Astrocyte (in vitro differentiated cells and primary cell): ENCODE results near the gene HS2ST1. TPM values are rescaled to one million over a fixed set of nuclear protein-coding genes. Genes with fewer than 3 reads are reported as not detected.
"Not testable (repeated sequence)": the region's sequence is repeated elsewhere in the genome, so short reads cannot be mapped to it uniquely, and the experiment has no call there.

ENCODE experiments used
- DNase-seq: peaks from one replicate; pipeline ENCODE4 v3.0.0-alpha.2; 2010; ENCODE audit warnings: low read depth
- FAIRE-seq: peaks from 2 replicates; lab custom pipeline; 2011; peaks lifted over from hg19 to GRCh38; lab: Jason Lieb, UNC
- H2AFZ ChIP-seq: 2 replicates; pipeline ENCODE4 v1.6.0; 2012; ENCODE audit warnings: low read depth, low read length, inconsistent platforms
- H3K27ac ChIP-seq: 2 replicates; pipeline ENCODE4 v1.5.1; 2011; ENCODE audit warnings: low read depth, low read length, inconsistent platforms
- H3K27me3 ChIP-seq: 2 replicates; pipeline ENCODE4 v1.6.0; 2011; ENCODE audit warnings: low read length, inconsistent platforms; ENCODE audit not compliant: insufficient read depth
- H3K36me3 ChIP-seq: 2 replicates; pipeline ENCODE4 v1.5.1; 2011; ENCODE audit warnings: low read length, inconsistent platforms; ENCODE audit not compliant: insufficient read depth
- H3K4me1 ChIP-seq: 2 replicates; pipeline ENCODE4 v1.5.1; 2011; ENCODE audit warnings: low read length, inconsistent platforms; ENCODE audit not compliant: insufficient read depth
- H3K4me2 ChIP-seq: 2 replicates; pipeline ENCODE4 v1.6.0; 2012; ENCODE audit warnings: low read length, inconsistent platforms
- H3K4me3 ChIP-seq: 2 replicates; pipeline ENCODE4 v1.5.1; 2011; ENCODE audit warnings: low read depth, mild to moderate bottlenecking, low read length, inconsistent platforms; ENCODE audit not compliant: insufficient read depth
- H3K79me2 ChIP-seq: 2 replicates; pipeline ENCODE4 v1.6.0; 2012; ENCODE audit warnings: mild to moderate bottlenecking, low read length, inconsistent platforms; ENCODE audit not compliant: insufficient read depth
- H3K9ac ChIP-seq: 2 replicates; pipeline ENCODE4 v1.6.0; 2012; ENCODE audit warnings: mild to moderate bottlenecking, low read length, inconsistent platforms
- H3K9me3 ChIP-seq: 2 replicates; pipeline ENCODE4 v1.5.1; 2012; ENCODE audit warnings: low read depth, mild to moderate bottlenecking, low read length, inconsistent platforms; ENCODE audit not compliant: insufficient read depth
- H4K20me1 ChIP-seq: 2 replicates; pipeline ENCODE4 v1.6.0; 2012; ENCODE audit warnings: low read length, inconsistent platforms; ENCODE audit not compliant: insufficient read depth
- H3K27ac Mint-ChIP-seq: one replicate; pipeline ENCODE4 v1.8.0; 2021; ENCODE audit warnings: mild to moderate bottlenecking, mixed read lengths; ENCODE audit not compliant: unreplicated experiment
- H3K27me3 Mint-ChIP-seq: one replicate; pipeline ENCODE4 v1.8.0; 2021; ENCODE audit warnings: low read depth, mixed read lengths; ENCODE audit not compliant: unreplicated experiment
- H3K36me3 Mint-ChIP-seq: one replicate; pipeline ENCODE4 v1.8.0; 2021; ENCODE audit warnings: low read depth, mixed read lengths; ENCODE audit not compliant: unreplicated experiment
- H3K4me1 Mint-ChIP-seq: one replicate; pipeline ENCODE4 v1.8.0; 2021; ENCODE audit warnings: low read depth, mixed read lengths; ENCODE audit not compliant: unreplicated experiment
- H3K4me3 Mint-ChIP-seq: one replicate; pipeline ENCODE4 v1.8.0; 2021; ENCODE audit warnings: mild to moderate bottlenecking, moderate library complexity, mixed read lengths; ENCODE audit not compliant: unreplicated experiment
- H3K9me3 Mint-ChIP-seq: one replicate; pipeline ENCODE4 v1.8.0; 2021; ENCODE audit warnings: mild to moderate bottlenecking, mixed read lengths; ENCODE audit not compliant: unreplicated experiment
- CTCF ChIP-seq: IDR thresholded peaks from 2 replicates; pipeline ENCODE4 v1.5.1; 2011; ENCODE audit warnings: low read depth, mild to moderate bottlenecking, inconsistent platforms, low read length, moderate library complexity; ENCODE audit not compliant: insufficient read depth
- EZH2 ChIP-seq: IDR thresholded peaks from 2 replicates; pipeline ENCODE4 v1.6.1; 2012; ENCODE audit warnings: mild to moderate bottlenecking, low read length, inconsistent platforms; ENCODE audit not compliant: insufficient read depth
- total RNA-seq: library from RNA; stranded (reverse); gene quantifications from 2 replicates; pipeline ENCODE4 v1.2.1, GENCODE V29; 2021

HS2ST1 gene
- total RNA-seq, 1 donor from 2014 or later, result 34.7 TPM

- Mint-ChIP-seq H3K27me3 (no peaks in the 10 kb centered on the region), H3K36me3 (peaks cover 3% of the 10 kb centered on the region), H3K4me3 (no peak overlapping the region), H3K27ac (no peak overlapping the region), H3K9me3 (no peaks in the 10 kb centered on the region), H3K4me1 (peaks cover 2% of the 10 kb centered on the region)
- Histone ChIP-seq H3K9ac (no peak overlapping the region), H2AFZ (no peak overlapping the region), H3K9me3 (no peaks in the 10 kb centered on the region), H3K36me3 (no peaks in the 10 kb centered on the region), H4K20me1 (peaks cover 6% of the 10 kb centered on the region), H3K27ac (no peak overlapping the region), H3K4me3 (no peak overlapping the region), H3K4me2 (no peak overlapping the region), H3K4me1 (no peaks in the 10 kb centered on the region), H3K27me3 (no peaks in the 10 kb centered on the region), H3K79me2 (no peaks in the 10 kb centered on the region)
- TF ChIP-seq CTCF (no peak), EZH2 (no peak)
- FAIRE-seq (no peak), DNase-seq (no peak)
Measured at GRCh38 chr1:86987446-86987845, 73.0 kb downstream of the HS2ST1 start.

- peaks cover 5% of the 10 kb centered on the region for H3K4me1 ChIP-seq
- FAIRE-seq, result no peak
- H3K27me3 ChIP-seq, result no peaks in the 10 kb centered on the region
Measured at GRCh38 chr1:86988835-86989234, 74.4 kb downstream of the HS2ST1 start.

GRCh38 chr1:86989690-86990089 lies 75.3 kb downstream of the HS2ST1 start:
- H3K36me3 Mint-ChIP-seq, H3K79me2 ChIP-seq, H3K4me3 ChIP-seq, H3K27ac Mint-ChIP-seq, H4K20me1 ChIP-seq, H3K9me3 ChIP-seq, H3K36me3 ChIP-seq, H3K4me3 Mint-ChIP-seq, DNase-seq, H3K27me3 Mint-ChIP-seq, H3K27ac ChIP-seq, H3K4me1 Mint-ChIP-seq, FAIRE-seq, H3K9ac ChIP-seq, H3K9me3 Mint-ChIP-seq, H3K27me3 ChIP-seq, H3K4me1 ChIP-seq, H2AFZ ChIP-seq, H3K4me2 ChIP-seq: not testable (repeated sequence)

More at GRCh38 chr1:86988835-86989234, 74.4 kb downstream of the HS2ST1 start:
- no peaks in the 10 kb centered on the region for H3K36me3 ChIP-seq
- no peak overlapping the region for H3K27ac ChIP-seq
- no peak overlapping the region for H3K4me3 Mint-ChIP-seq
- DNase-seq, result no peak
- H3K27me3 Mint-ChIP-seq, result no peaks in the 10 kb centered on the region
- H3K4me1 Mint-ChIP-seq, result peaks cover 10% of the 10 kb centered on the region
- TF ChIP-seq EZH2 (no peak), CTCF (no peak)
- no peaks in the 10 kb centered on the region for H3K79me2 ChIP-seq
- no peak overlapping the region for H3K27ac Mint-ChIP-seq
- H3K9me3 Mint-ChIP-seq, result no peaks in the 10 kb centered on the region
- no peaks in the 10 kb centered on the region for H3K9me3 ChIP-seq
- H3K4me3 ChIP-seq, result no peak overlapping the region
- no peak overlapping the region for H3K4me2 ChIP-seq
- H4K20me1 ChIP-seq, result peaks cover 6% of the 10 kb centered on the region
- peaks cover 3% of the 10 kb centered on the region for H3K36me3 Mint-ChIP-seq
- no peak overlapping the region for H3K9ac ChIP-seq
- no peak overlapping the region for H2AFZ ChIP-seq
